ENCODE results near the gene SLC6A17. TPM values are rescaled to one million over a fixed set of nuclear protein-coding genes. Genes with fewer than 3 reads are reported as not detected.

The SLC6A17 gene
- total RNA-seq, 1 experiment from 2014 or later = not detected

GRCh38 chr1:110242062-110242461, 91.8 kb downstream of the SLC6A17 start:
- Histone ChIP-seq H3K4me1 (ENCODE audit: low read length) (peaks cover 39% of the 10 kb centered on the region), H2AFZ (ENCODE audit: low read length) (no peak overlapping the region), H3K27ac (ENCODE audit: low read length) (no peak overlapping the region), H3K4me3 (ENCODE audit: low read length) (no peak overlapping the region), H4K20me1 (ENCODE audit: insufficient read depth, low read depth, low read length) (peaks cover 24% of the 10 kb centered on the region; the same call in 1 of the 2 replicates), H3K36me3 (ENCODE audit: insufficient read depth, low read length) (no peaks in the 10 kb centered on the region), H3K27me3 (ENCODE audit: low read length) (no peaks in the 10 kb centered on the region), H3K4me2 (ENCODE audit: low read depth, low read length, poor library complexity, severe bottlenecking) (no peak overlapping the region), H3K9me2 (replicated peaks; ENCODE audit: insufficient read depth, low read length) (no peaks in the 10 kb centered on the region), H3K9ac (ENCODE audit: low read length) (no peak overlapping the region), H3K9me3 (ENCODE audit: low read length) (no peaks in the 10 kb centered on the region), H3K79me2 (ENCODE audit: low read length) (no peaks in the 10 kb centered on the region)
- DNase-seq = no peak

DNA sequence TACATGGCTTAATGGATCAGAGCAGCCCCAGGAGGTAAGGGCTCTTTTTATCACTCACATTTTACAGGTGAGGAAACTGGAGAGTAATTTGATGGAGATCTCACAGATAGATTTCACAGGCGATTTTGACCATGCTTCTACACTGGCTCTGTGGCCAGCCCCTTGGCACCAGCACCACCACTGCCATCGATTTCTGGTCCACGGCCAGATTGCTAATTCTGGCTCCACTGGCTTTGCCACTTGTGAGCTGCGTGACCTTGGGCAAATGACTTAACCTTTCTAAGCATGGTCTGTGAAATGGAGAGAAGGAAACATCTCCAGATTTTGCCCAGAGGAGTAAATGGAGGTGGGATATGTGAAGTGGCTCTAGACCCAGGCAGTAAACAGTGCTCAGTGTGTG, 92.4 kb downstream of the SLC6A17 start:
- H3K36me3 ChIP-seq (ENCODE audit: insufficient read depth, low read length) = no peaks in the 10 kb centered on the region
- H3K9ac ChIP-seq (ENCODE audit: low read length) = no peak overlapping the region
- DNase-seq = no peak
- no peaks in the 10 kb centered on the region for H3K79me2 ChIP-seq (ENCODE audit: low read length)
- no peaks in the 10 kb centered on the region for H3K9me3 ChIP-seq (ENCODE audit: low read length)
- no peak overlapping the region for H3K4me2 ChIP-seq (ENCODE audit: low read depth, low read length, poor library complexity, severe bottlenecking)
- no peak overlapping the region for H2AFZ ChIP-seq (ENCODE audit: low read length)
- H3K4me1 ChIP-seq (ENCODE audit: low read length) = peaks cover 32% of the 10 kb centered on the region
- no peak overlapping the region for H3K4me3 ChIP-seq (ENCODE audit: low read length)
- peaks cover 20% of the 10 kb centered on the region; the same call in 1 of the 2 replicates for H4K20me1 ChIP-seq (ENCODE audit: insufficient read depth, low read depth, low read length)
- H3K9me2 ChIP-seq (replicated peaks; ENCODE audit: insufficient read depth, low read length) = no peaks in the 10 kb centered on the region
- H3K27ac ChIP-seq (ENCODE audit: low read length) = no peak overlapping the region
- H3K27me3 ChIP-seq (ENCODE audit: low read length) = no peaks in the 10 kb centered on the region

DNA sequence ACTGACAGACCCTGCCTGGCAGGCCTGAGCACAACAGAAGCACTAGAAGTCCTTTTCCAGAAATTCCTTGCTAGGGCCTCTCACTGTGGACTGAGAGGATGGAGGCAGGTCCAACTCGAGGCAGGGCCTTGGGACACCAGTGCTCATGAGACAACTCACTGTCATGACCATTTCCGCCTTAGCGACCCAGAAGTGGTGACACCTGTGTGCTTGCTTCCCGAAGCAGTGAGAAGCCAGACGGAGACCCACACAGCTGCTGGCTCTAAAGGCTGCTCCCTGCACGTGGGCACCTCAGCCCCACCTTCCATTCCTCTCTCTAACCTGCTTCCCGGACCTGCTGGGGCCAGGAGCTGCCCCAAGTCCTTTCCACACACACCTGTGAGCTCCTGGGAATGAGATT, 92.9 kb downstream of the SLC6A17 start:
- Histone ChIP-seq H3K27ac (ENCODE audit: low read length) (no peak overlapping the region), H3K27me3 (ENCODE audit: low read length) (no peaks in the 10 kb centered on the region), H3K4me3 (ENCODE audit: low read length) (no peak overlapping the region), H3K9me3 (ENCODE audit: low read length) (no peaks in the 10 kb centered on the region), H3K4me2 (ENCODE audit: low read depth, low read length, poor library complexity, severe bottlenecking) (no peak overlapping the region), H3K9ac (ENCODE audit: low read length) (no peak overlapping the region), H2AFZ (ENCODE audit: low read length) (no peak overlapping the region), H3K36me3 (ENCODE audit: insufficient read depth, low read length) (no peaks in the 10 kb centered on the region), H3K4me1 (ENCODE audit: low read length) (peaks cover 28% of the 10 kb centered on the region), H3K79me2 (ENCODE audit: low read length) (no peaks in the 10 kb centered on the region), H3K9me2 (replicated peaks; ENCODE audit: insufficient read depth, low read length) (no peaks in the 10 kb centered on the region), H4K20me1 (ENCODE audit: insufficient read depth, low read depth, low read length) (peaks cover 18% of the 10 kb centered on the region; the same call in 1 of the 2 replicates)
- no peak for DNase-seq

DNA sequence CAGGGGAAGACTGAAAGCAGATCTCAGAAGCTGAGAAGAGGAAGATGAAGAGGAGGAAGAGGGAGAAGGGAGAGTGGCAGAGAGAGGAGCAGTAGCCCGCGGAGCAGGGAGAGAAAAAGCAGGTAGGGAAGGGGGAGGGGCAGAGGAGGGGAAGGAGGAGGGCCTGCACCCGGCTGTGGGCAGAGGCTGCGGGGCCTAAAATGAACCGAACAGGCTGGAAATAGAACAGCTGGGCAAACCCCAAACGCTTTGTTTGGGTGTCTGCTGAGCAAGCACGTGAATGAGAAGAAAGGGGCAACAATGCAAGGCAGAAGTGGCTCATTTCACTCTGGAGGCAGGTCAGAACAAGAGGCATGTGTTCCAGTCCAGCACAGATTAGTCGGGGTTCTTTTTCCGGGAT, 93.3 kb downstream of the SLC6A17 start:
- no peak overlapping the region for H2AFZ ChIP-seq (ENCODE audit: low read length)
- DNase-seq = no peak

DNA sequence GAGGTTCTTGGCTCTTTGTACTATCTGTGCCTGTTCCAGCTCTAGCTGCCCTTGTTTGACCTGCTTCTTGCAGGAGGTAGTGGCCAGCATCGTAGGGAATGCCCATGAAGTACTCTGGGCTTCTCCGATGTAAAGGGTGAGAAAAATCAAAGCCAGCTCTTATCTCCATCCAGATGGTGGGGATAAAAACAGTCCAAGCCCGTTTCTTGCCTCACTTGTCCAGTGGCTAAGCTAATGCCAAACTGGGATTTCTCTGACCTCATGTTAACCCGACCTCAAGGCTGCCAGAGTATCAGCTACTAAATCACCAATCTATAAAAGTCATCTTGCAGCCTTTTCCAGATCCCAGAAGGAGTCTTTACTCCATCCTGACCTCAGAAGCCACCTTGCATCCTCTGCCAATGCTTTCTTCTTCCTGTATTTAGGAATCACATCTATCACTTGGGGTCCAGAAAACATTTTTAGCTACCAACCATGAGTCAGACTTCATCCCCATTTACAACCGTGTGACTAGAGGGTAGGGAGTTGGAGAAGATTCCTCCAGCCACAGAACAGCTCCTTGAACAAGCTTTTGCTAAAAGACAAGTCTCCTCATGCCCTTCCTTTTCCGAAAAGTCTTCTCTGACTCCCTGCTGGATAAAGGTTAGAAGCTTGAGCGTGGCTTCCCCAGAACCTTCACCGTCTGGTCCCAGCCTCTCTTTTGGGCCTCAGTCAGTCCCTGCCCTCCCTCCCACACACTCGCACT, 95.8 kb downstream of the SLC6A17 start:
- H4K20me1 ChIP-seq (ENCODE audit: insufficient read depth, low read depth, low read length) = peaks cover 3% of the 10 kb centered on the region; the same call in 1 of the 2 replicates
- no peak overlapping the region for H3K27ac ChIP-seq (ENCODE audit: low read length)
- no peak overlapping the region for H3K9ac ChIP-seq (ENCODE audit: low read length)
- no peaks in the 10 kb centered on the region for H3K27me3 ChIP-seq (ENCODE audit: low read length)
- no peaks in the 10 kb centered on the region for H3K36me3 ChIP-seq (ENCODE audit: insufficient read depth, low read length)
- H3K9me2 ChIP-seq (replicated peaks; ENCODE audit: insufficient read depth, low read length) = no peaks in the 10 kb centered on the region
- H2AFZ ChIP-seq (ENCODE audit: low read length) = no peak overlapping the region
- no peak for DNase-seq
- peaks cover 9% of the 10 kb centered on the region; the same call in 1 of the 2 replicates for H3K4me1 ChIP-seq (ENCODE audit: low read length)
- no peak overlapping the region for H3K4me3 ChIP-seq (ENCODE audit: low read length)
- H3K4me2 ChIP-seq (ENCODE audit: low read depth, low read length, poor library complexity, severe bottlenecking) = no peak overlapping the region
- no peaks in the 10 kb centered on the region for H3K79me2 ChIP-seq (ENCODE audit: low read length)
- no peaks in the 10 kb centered on the region for H3K9me3 ChIP-seq (ENCODE audit: low read length)

More for the DNA sequence above, 93.3 kb downstream of the SLC6A17 start:
- Histone ChIP-seq H3K79me2 (ENCODE audit: low read length) (no peaks in the 10 kb centered on the region), H3K36me3 (ENCODE audit: insufficient read depth, low read length) (no peaks in the 10 kb centered on the region), H3K9ac (ENCODE audit: low read length) (no peak overlapping the region), H3K4me2 (ENCODE audit: low read depth, low read length, poor library complexity, severe bottlenecking) (no peak overlapping the region), H3K4me3 (ENCODE audit: low read length) (no peak overlapping the region), H3K4me1 (ENCODE audit: low read length) (peaks cover 24% of the 10 kb centered on the region), H4K20me1 (ENCODE audit: insufficient read depth, low read depth, low read length) (peaks cover 14% of the 10 kb centered on the region; the same call in 1 of the 2 replicates), H3K9me3 (ENCODE audit: low read length) (no peaks in the 10 kb centered on the region), H3K9me2 (replicated peaks; ENCODE audit: insufficient read depth, low read length) (no peaks in the 10 kb centered on the region), H3K27ac (ENCODE audit: low read length) (no peak overlapping the region), H3K27me3 (ENCODE audit: low read length) (no peaks in the 10 kb centered on the region)

- H2AFZ ChIP-seq (ENCODE audit: low read length) = no peak overlapping the region
- H3K9me2 ChIP-seq (replicated peaks; ENCODE audit: insufficient read depth, low read length) = no peaks in the 10 kb centered on the region
- no peak for DNase-seq
- no peaks in the 10 kb centered on the region for H3K27me3 ChIP-seq (ENCODE audit: low read length)
- H3K9me3 ChIP-seq (ENCODE audit: low read length) = no peaks in the 10 kb centered on the region
- H3K4me3 ChIP-seq (ENCODE audit: low read length) = no peak overlapping the region
- H3K36me3 ChIP-seq (ENCODE audit: insufficient read depth, low read length) = no peaks in the 10 kb centered on the region
- no peak overlapping the region for H3K9ac ChIP-seq (ENCODE audit: low read length)
- H3K4me2 ChIP-seq (ENCODE audit: low read depth, low read length, poor library complexity, severe bottlenecking) = no peak overlapping the region
- no peaks in the 10 kb centered on the region for H3K79me2 ChIP-seq (ENCODE audit: low read length)
- peaks cover 3% of the 10 kb centered on the region; the same call in 1 of the 2 replicates for H3K4me1 ChIP-seq (ENCODE audit: low read length)
- peaks cover 9% of the 10 kb centered on the region; the same call in 1 of the 2 replicates for H4K20me1 ChIP-seq (ENCODE audit: insufficient read depth, low read depth, low read length)
- H3K27ac ChIP-seq (ENCODE audit: low read length) = no peak overlapping the region
Measured at GRCh38 chr1:110248746-110249145, 98.5 kb downstream of the SLC6A17 start.

GRCh38 chr1:110249256-110249655, 99.0 kb downstream of the SLC6A17 start:
- Histone ChIP-seq H3K9me2 (replicated peaks; ENCODE audit: insufficient read depth, low read length) (no peaks in the 10 kb centered on the region), H3K36me3 (ENCODE audit: insufficient read depth, low read length) (no peaks in the 10 kb centered on the region), H3K9me3 (ENCODE audit: low read length) (no peaks in the 10 kb centered on the region), H3K9ac (ENCODE audit: low read length) (no peak overlapping the region), H3K4me3 (ENCODE audit: low read length) (no peak overlapping the region), H4K20me1 (ENCODE audit: insufficient read depth, low read depth, low read length) (peaks cover 9% of the 10 kb centered on the region; the same call in 1 of the 2 replicates), H3K27ac (ENCODE audit: low read length) (no peak overlapping the region), H3K4me1 (ENCODE audit: low read length) (no peaks in the 10 kb centered on the region), H3K79me2 (ENCODE audit: low read length) (no peaks in the 10 kb centered on the region), H3K4me2 (ENCODE audit: low read depth, low read length, poor library complexity, severe bottlenecking) (no peak overlapping the region), H3K27me3 (ENCODE audit: low read length) (no peaks in the 10 kb centered on the region), H2AFZ (ENCODE audit: low read length) (no peak overlapping the region)
- no peak for DNase-seq

GRCh38 chr1:110250008-110250407, 99.7 kb downstream of the SLC6A17 start:
- no peak overlapping the region for H3K4me3 ChIP-seq (ENCODE audit: low read length)
- H3K36me3 ChIP-seq (ENCODE audit: insufficient read depth, low read length) = no peaks in the 10 kb centered on the region
- DNase-seq = no peak
- H3K79me2 ChIP-seq (ENCODE audit: low read length) = no peaks in the 10 kb centered on the region
- peaks cover 9% of the 10 kb centered on the region; the same call in 1 of the 2 replicates for H4K20me1 ChIP-seq (ENCODE audit: insufficient read depth, low read depth, low read length)
- H3K9me3 ChIP-seq (ENCODE audit: low read length) = no peaks in the 10 kb centered on the region
- H3K4me2 ChIP-seq (ENCODE audit: low read depth, low read length, poor library complexity, severe bottlenecking) = no peak overlapping the region
- H3K9ac ChIP-seq (ENCODE audit: low read length) = no peak overlapping the region
- H2AFZ ChIP-seq (ENCODE audit: low read length) = no peak overlapping the region
- no peaks in the 10 kb centered on the region for H3K9me2 ChIP-seq (replicated peaks; ENCODE audit: insufficient read depth, low read length)
- H3K4me1 ChIP-seq (ENCODE audit: low read length) = no peaks in the 10 kb centered on the region
- no peak overlapping the region for H3K27ac ChIP-seq (ENCODE audit: low read length)
- no peaks in the 10 kb centered on the region for H3K27me3 ChIP-seq (ENCODE audit: low read length)

Measured in Karpas-422 (cell line).